K562 (cell line): ENCODE data around the gene RO60. TPM values are rescaled to one million over a fixed set of nuclear protein-coding genes. Genes with fewer than 3 reads are reported as not detected.

ENCODE experiments used
- ATAC-seq: fragments of 200-7000 bp; cut with Tn5 transposase; 3 replicates; pipeline ENCODE4 v1.9.1; 2020; ENCODE audit warnings: moderate library complexity
- BruUV-seq: library from RNA; stranded (reverse); fragments of 400-500 nt; replicated peaks from 2 replicates; lab custom pipeline; 2021; lab: Mats Ljungman, UMichigan
- CTCF ChIA-PET: fragments of 300-600 bp; formaldehyde crosslinking; extraction: SDS; loops from one replicate; lab custom pipeline; 2021; ENCODE audit warnings: low intra/inter-chr PET ratio; lab: Yijun Ruan, JAX
- POLR2A ChIA-PET: fragments of 300-600, 350-650 bp; sonication (Branson Sonifier 250); formaldehyde crosslinking; extraction: SDS; loops from one replicate; lab custom pipeline; 2021; ENCODE audit warnings: antibody characterized with exemption, inconsistent platforms; lab: Yijun Ruan, JAX
- DNase-seq, 4 experiments: peaks; one replicate each; pipeline versions ENCODE4 v3.0.0 to v3.0.0-alpha.2; 2011 to 2018; ENCODE audit warnings: low spot score in 3 of 4, mixed read lengths in 3 of 4; ENCODE audit errors: extremely low read depth in 1 of 4
- FAIRE-seq: peaks from 2 replicates; lab custom pipeline; 2011; peaks lifted over from hg19 to GRCh38; lab: Jason Lieb, UNC
- H2AFZ ChIP-seq: 2 replicates; pipeline ENCODE4 v1.6.0; 2011; ENCODE audit warnings: low read depth, low read length, control low read depth, inconsistent platforms
- H3K27ac ChIP-seq: fragments of 200-600 bp; 3 replicates; pipeline ENCODE4 v1.8.0; 2011; ENCODE audit warnings: low read depth, mild to moderate bottlenecking, control low read depth, inconsistent platforms, low read length, moderate library complexity, mixed read lengths; ENCODE audit errors: extremely low read depth
- H3K27me3 ChIP-seq, 2 experiments: fragments of 300-600 bp in 1 of 2; 2 replicates in 1 of 2; 3 replicates in 1 of 2; pipeline versions ENCODE4 v1.6.0 to v1.8.0; 2011; ENCODE audit warnings: inconsistent platforms in 2 of 2, low read length in 2 of 2, mild to moderate bottlenecking in 1 of 2, mixed read lengths in 1 of 2, moderate library complexity in 1 of 2; ENCODE audit not compliant: control insufficient read depth in 2 of 2, insufficient read depth in 2 of 2
- H3K36me3 ChIP-seq: fragments of 300-600 bp; 3 replicates; pipeline ENCODE4 v1.8.0; 2011; ENCODE audit warnings: mild to moderate bottlenecking, low read length, inconsistent platforms; ENCODE audit not compliant: control insufficient read depth, insufficient read depth
- H3K4me1 ChIP-seq, 2 experiments: fragments of 200-600 bp in 1 of 2; replicated peaks in 1 of 2; 2 replicates in 1 of 2; 3 replicates in 1 of 2; pipeline versions ENCODE4 v1.5.1 to v1.8.0; 2011; ENCODE audit warnings: inconsistent platforms in 2 of 2, low read length in 2 of 2, mild to moderate bottlenecking in 1 of 2, mixed read lengths in 1 of 2, moderate library complexity in 1 of 2; ENCODE audit not compliant: control insufficient read depth in 2 of 2, insufficient read depth in 2 of 2
- H3K4me2 ChIP-seq: 2 replicates; pipeline ENCODE4 v1.6.1; 2011; ENCODE audit warnings: low read length, control low read depth, inconsistent platforms, mixed read lengths; ENCODE audit not compliant: insufficient read depth
- H3K4me3 ChIP-seq: fragments of 200-600 bp; sonication (generic), shearing (Covaris generic); 2 replicates; pipeline ENCODE4 v1.5.1; 2016; ENCODE audit warnings: control low read depth, inconsistent platforms
- H3K79me2 ChIP-seq: fragments of 200-600 bp; 3 replicates; pipeline ENCODE4 v1.8.0; 2011; ENCODE audit warnings: low read length, inconsistent platforms; ENCODE audit not compliant: control insufficient read depth, insufficient read depth
- H3K9ac ChIP-seq, 2 experiments: 2 replicates each; pipeline versions ENCODE4 v1.6.0 to v1.6.1; 2011; ENCODE audit warnings: low read depth in 2 of 2, low read length in 2 of 2, control low read depth in 1 of 2, inconsistent platforms in 1 of 2, mild to moderate bottlenecking in 1 of 2, mixed read lengths in 1 of 2; ENCODE audit not compliant: insufficient read depth in 1 of 2
- H3K9me1 ChIP-seq: one replicate; pipeline ENCODE4 v1.6.0; 2011; ENCODE audit warnings: inconsistent platforms, mild to moderate bottlenecking, low read length, moderate library complexity; ENCODE audit not compliant: control insufficient read depth, insufficient read depth
- H3K9me3 ChIP-seq: replicated peaks from 2 replicates; pipeline ENCODE4 v1.5.1; 2011; ENCODE audit warnings: low read depth, low read length, inconsistent platforms; ENCODE audit not compliant: control insufficient read depth, insufficient read depth
- H4K20me1 ChIP-seq: replicated peaks from 2 replicates; pipeline ENCODE4 v1.6.1; 2011; ENCODE audit warnings: low read length, inconsistent platforms, mixed read lengths; ENCODE audit not compliant: control insufficient read depth, insufficient read depth
- ADNP ChIP-seq: fragments of 200-800 bp; sonication (Bioruptor generic); IDR thresholded peaks from 2 replicates; pipeline ENCODE4 v1.6.1; 2016; ENCODE audit warnings: missing genetic modification characterization, missing compliant biosample characterization
- ARID1B ChIP-seq: fragments of 450-650 bp; IDR thresholded peaks from 2 replicates; pipeline ENCODE4 v1.6.1; 2016; ENCODE audit warnings: antibody characterized with exemption, mild to moderate bottlenecking, inconsistent platforms
- ATF1 ChIP-seq, 2 experiments: fragments of 450-650 bp in 1 of 2; IDR thresholded peaks; 2 replicates each; pipeline ENCODE4 v1.6.1; 2016; ENCODE audit warnings: missing compliant biosample characterization in 1 of 2, missing genetic modification characterization in 1 of 2
- BHLHE40 ChIP-seq: IDR thresholded peaks from 2 replicates; pipeline ENCODE4 v1.6.1; 2011; ENCODE audit warnings: low read length, improper control_type of control experiment
- CC2D1A ChIP-seq: fragments of 450-650 bp; IDR thresholded peaks from 2 replicates; pipeline ENCODE4 v1.6.1; 2017; ENCODE audit warnings: mild to moderate bottlenecking
- DLX4 ChIP-seq: fragments of 250-450 bp; sonication (Bioruptor Pico); IDR thresholded peaks from 2 replicates; pipeline ENCODE4 v1.6.1; 2021; ENCODE audit warnings: mild to moderate bottlenecking
- EP300 ChIP-seq: IDR thresholded peaks from 2 replicates; pipeline ENCODE4 v1.6.1; 2012; ENCODE audit warnings: low read length, improper control_type of control experiment
- EZH2 ChIP-seq: IDR thresholded peaks from 2 replicates; pipeline ENCODE4 v1.6.1; 2012; ENCODE audit warnings: low read depth, mild to moderate bottlenecking, inconsistent platforms, low read length, borderline replicate concordance
- HDAC8 ChIP-seq: fragments of 450-650 bp; IDR thresholded peaks from 2 replicates; pipeline ENCODE4 v1.6.1; 2016; ENCODE audit warnings: mild to moderate bottlenecking, missing genetic modification characterization, moderate library complexity, missing compliant biosample characterization
- L3MBTL2 ChIP-seq: fragments of 450-650 bp; IDR thresholded peaks from 2 replicates; pipeline ENCODE4 v1.6.1; 2016; ENCODE audit warnings: mild to moderate bottlenecking, moderate library complexity
- MIER1 ChIP-seq: fragments of 450-650 bp; IDR thresholded peaks from 2 replicates; pipeline ENCODE4 v1.6.1; 2016; ENCODE audit warnings: antibody characterized with exemption, mild to moderate bottlenecking, low read depth
- PRPF4 ChIP-seq: fragments of 200-400 bp; formaldehyde crosslinking; IDR thresholded peaks from one replicate; pipeline ENCODE4 v1.6.1; 2017; ENCODE audit warnings: low read length, low read depth, mild to moderate bottlenecking; ENCODE audit not compliant: insufficient read depth, poor library complexity, severe bottlenecking
- TOE1 ChIP-seq, 2 experiments: fragments of 450-650 bp in 1 of 2; sonication (generic) in 1 of 2; formaldehyde crosslinking in 1 of 2; IDR thresholded peaks; 2 replicates each; pipeline versions ENCODE4 v1.7.1 to v1.8.0; 2016 to 2022; ENCODE audit warnings: borderline replicate concordance in 2 of 2, mild to moderate bottlenecking in 2 of 2, antibody characterized with exemption in 1 of 2, inconsistent platforms in 1 of 2, low read depth in 1 of 2, missing genetic modification reagents in 1 of 2, moderate library complexity in 1 of 2
- U2AF2 ChIP-seq: fragments of 200-400 bp; formaldehyde crosslinking; optimal IDR thresholded peaks from 2 replicates; pipeline ENCODE3; 2017; ENCODE audit warnings: low read depth, mild to moderate bottlenecking, low read length
- USF1 ChIP-seq: sonication (generic); formaldehyde crosslinking; IDR thresholded peaks from 2 replicates; pipeline ENCODE4 v1.9.0; 2022; ENCODE audit warnings: mild to moderate bottlenecking, missing genetic modification reagents
- ZEB2 ChIP-seq: fragments of 450-650 bp; IDR thresholded peaks from 2 replicates; pipeline ENCODE4 v1.6.1; 2016
- ZNF124 ChIP-seq: sonication (generic); formaldehyde crosslinking; IDR thresholded peaks from 2 replicates; pipeline ENCODE4 v1.8.1; 2022; ENCODE audit warnings: missing genetic modification reagents
- ZNF79 ChIP-seq: fragments of 250-450 bp; sonication (Bioruptor Pico); IDR thresholded peaks from 2 replicates; pipeline ENCODE4 v1.4.0; 2020; ENCODE audit warnings: low read depth, mild to moderate bottlenecking, moderate library complexity
- in situ Hi-C: fragments of 300-500 bp; cut with MboI; formaldehyde crosslinking; loops from 4 replicates; pipeline ENCODE4 v1.15.0; 2018; ENCODE audit warnings: inconsistent platforms, mixed read lengths
- intact Hi-C: fragments of 100-400 bp; cut with micrococcal nuclease; formaldehyde crosslinking; loops from 2 replicates; pipeline ENCODE4 v1.14.2; 2022
- polyA plus RNA-seq, 8 experiments: library from polyadenylated mRNA; depleted of rRNA in 4 of 8; stranded (reverse) in 5 of 8; unstranded in 3 of 8; fragments of >200 nt; fragmentation: Nextera tagmentation in 2 of 8; fragmentation: Illumina TruSeq in 1 of 8; extraction: Ambion mirVana in 2 of 8; extraction: Trizol in 1 of 8; gene quantifications; 2 replicates each; pipeline versions ENCODE4 v1.2.1 to v1.2.3, GENCODE V29; 2011 to 2014; ENCODE audit warnings: inconsistent platforms in 1 of 8, missing spikeins in 1 of 8
- total RNA-seq, 7 experiments: library from RNA; depleted of rRNA in 6 of 7; stranded (reverse); fragments of >200 nt in 6 of 7; fragmentation: Illumina TruSeq in 2 of 7; extraction: Trizol in 2 of 7; gene quantifications; 2 replicates each; pipeline versions ENCODE4 v1.2.1 to v1.2.3, GENCODE V29; 2011 to 2021; ENCODE audit warnings: low replicate concordance in 1 of 7
- TF ChIP-seq, protein P1 (sequence below): fragments of 450-650 bp; formaldehyde crosslinking; IDR thresholded peaks from 2 replicates; pipeline ENCODE4 v1.4.0; 2022; ENCODE audit warnings: mild to moderate bottlenecking, moderate library complexity
- TF ChIP-seq, protein P2 (sequence below): sonication (generic); formaldehyde crosslinking; IDR thresholded peaks from 2 replicates; pipeline ENCODE4 v1.9.0; 2022; ENCODE audit warnings: mild to moderate bottlenecking, missing genetic modification reagents

The RO60 gene
- total and polyA plus RNA-seq, 9 of the 15 experiments (the other 6 are each of a cell fraction or from before 2014, with no cell fraction given) = 24.9 to 187 (median 101) TPM

DNA sequence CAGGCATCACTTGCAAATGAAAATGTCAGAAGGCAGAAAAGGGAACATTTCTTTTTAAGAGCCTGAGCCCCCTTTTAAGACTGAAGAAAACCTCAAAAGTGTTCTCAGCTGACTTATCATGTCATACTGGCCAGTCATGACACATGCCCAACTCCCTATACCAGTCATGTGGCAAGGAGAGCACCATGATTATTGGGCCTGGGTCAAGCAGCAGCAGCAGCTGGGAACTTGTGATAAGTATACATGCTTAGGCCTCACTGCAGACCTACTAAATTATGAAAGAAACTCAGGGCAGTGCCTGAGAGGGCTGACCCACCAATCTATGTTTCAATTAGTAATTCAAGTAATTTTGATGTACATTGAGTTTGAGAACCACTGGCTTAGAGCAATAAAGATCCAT, 8.6 kb downstream of the RO60 start:
- Histone ChIP-seq H3K4me1 (peaks cover 15 to 59% of the 10 kb centered on the region in 2 experiments), H3K4me2 (peak overlapping the region; percentile 57), H3K9me3 (no peaks in the 10 kb centered on the region), H3K4me3 (no peak overlapping the region), H3K27me3 (no peaks in the 10 kb centered on the region), H3K79me2 (peaks cover 98% of the 10 kb centered on the region), H3K9me1 (no peaks in the 10 kb centered on the region), H3K27ac (peak overlapping the region; percentile 67), H4K20me1 (peaks cover 8% of the 10 kb centered on the region; the same call in 1 of the 2 replicates), H2AFZ (0 out of 2 replicates have a peak overlapping the region, but pooled peaks have one; percentile 1), H3K36me3 (peaks cover 49% of the 10 kb centered on the region), H3K9ac (peak overlapping the region in 1 of 2 experiments; percentile 50; a peak in 2 of 4 replicates)
- intact Hi-C loops = no loop called here
- in situ Hi-C loops = no loop called here
- BruUV-seq = no TSS peak
- DNase-seq = peak in 2 of 4 experiments; percentile 64 to 86
- ChIA-PET CTCF (no interaction called here), POLR2A (interaction anchor here (0.6 to 1.0 kb wide), 5 partner anchors 9 to 69 kb away, joined by 3 to 4 read pairs (median 3); partner anchors contain the start of genes RO60 and UCHL5)
- ATAC-seq = peak; percentile 60
- peak; percentile 71 for FAIRE-seq
- TF ChIP-seq EP300 = peak; percentile 69; the same call in 1 of the 2 replicates
- no peak for TF ChIP-seq ZNF124 (CRISPR knock-in tag)
- no peak for TF ChIP-seq DLX4 (CRISPR knock-in tag)
- TF ChIP-seq TOE1 (IDR thresholded peaks at IDR 0.05; ENCODE audit: borderline replicate concordance) = 0 out of 2 replicates have a peak, but pooled peaks have one; percentile 18
- TF ChIP-seq TOE1 (CRISPR knock-in tag; IDR thresholded peaks at IDR 0.05; ENCODE audit: borderline replicate concordance, low read depth) = no peak
- TF ChIP-seq ARID1B = peak; percentile 85
- no peak for TF ChIP-seq ATF1 (CRISPR knock-in tag; IDR thresholded peaks at IDR 0.05)
- peak; percentile 52; the same call in 1 of the 2 replicates for TF ChIP-seq ATF1 (tag; IDR thresholded peaks at IDR 0.05)
- TF ChIP-seq ZNF79 = no peak
- no peak for TF ChIP-seq HDAC8
- TF ChIP-seq U2AF2 = no peak
- peak; percentile 37; the same call in 1 of the 2 replicates for TF ChIP-seq L3MBTL2
- TF ChIP-seq ZEB2 = no peak
- TF ChIP-seq ADNP (tag) = no peak
- no peak for TF ChIP-seq EZH2
- peak; percentile 68 for TF ChIP-seq USF1 (CRISPR knock-in tag)
- TF ChIP-seq, protein P1, sequence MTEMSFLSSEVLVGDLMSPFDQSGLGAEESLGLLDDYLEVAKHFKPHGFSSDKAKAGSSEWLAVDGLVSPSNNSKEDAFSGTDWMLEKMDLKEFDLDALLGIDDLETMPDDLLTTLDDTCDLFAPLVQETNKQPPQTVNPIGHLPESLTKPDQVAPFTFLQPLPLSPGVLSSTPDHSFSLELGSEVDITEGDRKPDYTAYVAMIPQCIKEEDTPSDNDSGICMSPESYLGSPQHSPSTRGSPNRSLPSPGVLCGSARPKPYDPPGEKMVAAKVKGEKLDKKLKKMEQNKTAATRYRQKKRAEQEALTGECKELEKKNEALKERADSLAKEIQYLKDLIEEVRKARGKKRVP (CRISPR knock-in tag) = peak; percentile 18; the same call in 1 of the 2 replicates
- TF ChIP-seq, protein P2, sequence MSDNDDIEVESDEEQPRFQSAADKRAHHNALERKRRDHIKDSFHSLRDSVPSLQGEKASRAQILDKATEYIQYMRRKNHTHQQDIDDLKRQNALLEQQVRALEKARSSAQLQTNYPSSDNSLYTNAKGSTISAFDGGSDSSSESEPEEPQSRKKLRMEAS = peak; percentile 21; the same call in 1 of the 2 replicates
- TF ChIP-seq MIER1 = no peak; the same call in 1 of the 2 replicates
- TF ChIP-seq PRPF4 = no peak
- 0 out of 2 replicates have a peak, but pooled peaks have one; percentile 28 for TF ChIP-seq CC2D1A
- peak; percentile 58; the same call in 1 of the 2 replicates for TF ChIP-seq BHLHE40
